Neural crest cell (in vitro differentiated cells): ENCODE data around the gene KSR1. TPM values are rescaled to one million over a fixed set of nuclear protein-coding genes. Genes with fewer than 3 reads are reported as not detected.

ENCODE experiments used
- DNase-seq: peaks from one replicate; pipeline ENCODE4 v3.0.0; 2021; ENCODE audit warnings: low read depth, mixed read lengths, low spot score
- H3K27ac Mint-ChIP-seq: one replicate; pipeline ENCODE4 v1.8.0; 2021; ENCODE audit warnings: mild to moderate bottlenecking, mixed read lengths; ENCODE audit not compliant: unreplicated experiment
- H3K27me3 Mint-ChIP-seq: 2 replicates; pipeline ENCODE4 v1.8.0; 2021; ENCODE audit warnings: low read depth, mild to moderate bottlenecking, mixed read lengths
- H3K36me3 Mint-ChIP-seq: 2 replicates; pipeline ENCODE4 v1.8.0; 2021; ENCODE audit warnings: low read depth, mild to moderate bottlenecking, mixed read lengths
- H3K4me1 Mint-ChIP-seq: 2 replicates; pipeline ENCODE4 v1.8.0; 2021; ENCODE audit warnings: mixed read lengths
- H3K4me3 Mint-ChIP-seq: one replicate; pipeline ENCODE4 v1.8.0; 2021; ENCODE audit warnings: mild to moderate bottlenecking, mixed read lengths
- H3K9me3 Mint-ChIP-seq: 2 replicates; pipeline ENCODE4 v1.8.0; 2021; ENCODE audit warnings: mixed read lengths
- CTCF ChIP-seq: fragments of 200-600 bp; sonication (generic); conservative IDR thresholded peaks from 2 replicates; pipeline ENCODE4 v1.5.0; 2021; ENCODE audit warnings: antibody characterized with exemption, mild to moderate bottlenecking
- total RNA-seq: library from RNA; stranded (reverse); gene quantifications from 2 replicates; pipeline ENCODE4 v1.2.1, GENCODE V29; 2021

KSR1 gene
- total RNA-seq, 1 donor from 2014 or later, result 28.0 TPM

DNA sequence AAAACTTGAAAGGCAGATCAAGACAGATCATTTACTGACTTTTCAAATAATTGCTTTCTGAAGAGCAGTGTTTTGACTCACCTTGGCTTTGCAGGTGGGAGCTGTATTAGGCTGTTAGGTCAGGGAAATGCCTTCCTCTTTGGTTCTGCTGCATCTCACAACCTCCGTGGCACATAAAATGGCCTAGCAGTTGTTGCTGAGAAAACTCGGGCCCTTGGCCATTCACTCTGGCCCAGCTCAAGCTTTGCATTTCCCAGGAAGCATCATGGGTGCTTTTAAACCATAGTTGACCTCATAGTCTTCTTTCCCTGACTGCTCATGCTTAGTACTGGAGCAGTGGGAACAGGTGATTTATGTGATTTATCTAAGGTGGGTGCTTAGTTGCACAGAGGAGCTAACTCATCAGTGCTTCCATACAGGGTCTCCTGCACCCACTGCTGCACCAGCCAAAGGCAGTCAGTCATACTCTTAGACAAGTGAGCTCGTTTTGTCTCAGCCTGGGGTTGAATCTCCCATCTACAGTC, 83.6 kb downstream of the KSR1 start:
- H3K27me3 Mint-ChIP-seq, result no peaks in the 10 kb centered on the region
- no peaks in the 10 kb centered on the region for H3K36me3 Mint-ChIP-seq
- no peak for DNase-seq
- no peak overlapping the region for H3K27ac Mint-ChIP-seq
- H3K4me1 Mint-ChIP-seq, result peaks cover 35% of the 10 kb centered on the region
- H3K4me3 Mint-ChIP-seq, result no peak overlapping the region
- H3K9me3 Mint-ChIP-seq, result no peaks in the 10 kb centered on the region
- no peak for TF ChIP-seq CTCF

DNA sequence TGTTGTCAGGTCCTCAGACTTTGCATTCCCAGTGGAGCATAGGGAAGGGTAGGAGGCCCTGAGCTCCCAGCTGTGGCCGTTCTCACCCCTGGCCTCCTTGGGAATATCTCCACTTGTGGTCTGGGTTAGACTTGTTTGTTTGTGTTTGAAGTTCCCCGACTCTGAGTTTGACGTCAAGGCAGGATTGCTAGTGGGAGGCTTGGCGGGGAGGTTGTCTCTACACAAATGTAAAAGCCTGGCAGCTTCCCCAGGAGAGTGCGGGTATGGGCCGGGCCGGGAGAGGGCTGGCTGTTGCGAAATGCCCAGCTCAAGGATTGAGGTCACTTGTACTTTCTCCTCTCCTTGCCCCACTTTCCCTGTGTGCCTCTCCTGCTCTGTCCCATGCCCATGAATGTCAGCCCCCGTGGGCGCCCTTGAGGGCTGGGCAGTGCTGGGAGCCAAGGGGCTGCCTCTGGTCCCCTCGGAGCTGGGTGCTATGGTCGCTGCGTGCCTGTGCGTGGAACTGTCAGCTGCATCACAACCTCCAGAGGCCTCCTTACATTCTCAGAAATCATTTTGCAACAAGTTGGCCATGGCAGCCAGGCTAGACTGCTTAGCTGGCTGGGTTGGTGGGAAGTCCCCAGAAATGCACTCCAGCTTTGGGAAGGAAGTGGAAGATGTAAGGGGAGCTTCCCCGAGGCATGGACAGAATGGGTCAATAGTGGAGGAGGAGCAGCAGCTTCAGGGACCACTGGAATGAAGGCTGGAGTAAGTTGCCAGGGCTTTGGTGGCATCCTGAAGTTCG, 84.3 kb downstream of the KSR1 start:
- H3K27ac Mint-ChIP-seq, result no peak overlapping the region
- H3K9me3 Mint-ChIP-seq, result no peaks in the 10 kb centered on the region
- H3K4me1 Mint-ChIP-seq, result peaks cover 33% of the 10 kb centered on the region
- no peak overlapping the region for H3K4me3 Mint-ChIP-seq
- H3K36me3 Mint-ChIP-seq, result no peaks in the 10 kb centered on the region
- no peak for TF ChIP-seq CTCF
- no peaks in the 10 kb centered on the region for H3K27me3 Mint-ChIP-seq
- DNase-seq, result no peak

DNA sequence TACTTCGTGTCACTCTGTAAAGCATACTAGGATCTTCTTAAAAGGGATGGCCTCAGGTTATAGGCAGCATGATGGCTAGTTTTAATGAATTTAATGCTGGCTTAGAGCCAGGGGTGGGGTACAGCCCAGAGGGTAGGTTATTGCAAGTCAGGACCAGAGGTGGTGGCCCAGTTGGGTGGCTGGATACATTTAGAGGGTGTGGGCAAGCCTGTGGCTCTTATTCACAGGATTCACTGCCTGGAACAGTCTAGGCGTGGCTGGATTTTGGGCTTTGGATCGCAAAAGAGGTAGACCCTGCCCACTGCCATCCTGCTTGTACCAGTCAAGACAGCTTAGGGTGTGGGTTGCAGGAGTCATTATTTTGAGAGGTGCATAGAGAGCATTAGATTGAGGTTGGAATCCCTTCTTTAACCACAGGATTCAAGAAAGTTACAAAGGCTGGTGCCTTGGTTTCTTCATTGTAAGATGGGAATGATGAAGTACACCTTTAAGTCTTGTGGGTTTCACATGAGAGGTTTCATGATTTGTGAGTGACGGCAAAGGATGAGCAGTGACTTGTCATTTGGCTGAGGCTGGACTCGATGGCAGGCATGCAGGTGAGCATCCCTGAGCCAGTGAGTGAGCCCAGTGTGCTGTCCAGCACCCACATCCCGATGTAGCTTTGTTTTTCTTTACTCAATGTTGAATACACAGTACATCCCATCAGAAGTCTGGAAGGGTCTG, 85.2 kb downstream of the KSR1 start:
- DNase-seq, result no peak
- Mint-ChIP-seq H3K4me1 (peaks cover 34% of the 10 kb centered on the region), H3K27me3 (no peaks in the 10 kb centered on the region), H3K9me3 (no peaks in the 10 kb centered on the region), H3K4me3 (no peak overlapping the region), H3K27ac (no peak overlapping the region), H3K36me3 (no peaks in the 10 kb centered on the region)
- TF ChIP-seq CTCF, result no peak

DNA sequence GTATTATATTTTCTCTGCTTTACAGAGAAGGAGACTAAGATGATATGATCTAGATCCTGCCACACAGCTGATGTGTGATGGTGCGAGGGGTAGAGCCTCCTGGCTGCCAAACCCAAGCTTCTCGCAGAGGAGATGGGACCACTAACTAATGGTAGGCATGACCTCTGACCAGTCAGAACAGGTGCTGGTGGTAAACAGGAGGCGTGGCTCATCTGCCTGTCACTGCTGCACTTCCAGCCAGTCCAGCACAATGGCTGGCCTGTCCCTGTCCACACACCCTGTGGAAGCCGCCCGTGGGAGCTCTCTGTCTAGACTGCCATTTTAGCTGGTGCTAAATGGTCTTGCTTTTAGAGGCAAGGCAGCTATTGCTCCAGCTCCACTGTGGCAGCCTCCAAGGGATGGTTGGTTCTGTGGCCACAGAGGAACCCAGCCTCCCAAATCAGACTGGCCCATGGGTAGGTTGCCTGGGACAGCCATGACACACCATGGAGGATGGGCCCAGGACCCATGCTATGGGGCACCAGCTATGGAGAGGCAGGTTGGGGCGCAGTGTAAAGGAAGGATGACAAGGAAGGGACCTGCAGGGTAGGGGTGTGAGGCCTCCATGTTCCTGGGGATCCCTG, 86.7 kb downstream of the KSR1 start:
- no peaks in the 10 kb centered on the region for H3K36me3 Mint-ChIP-seq
- no peak for DNase-seq

More for the DNA sequence above, 86.7 kb downstream of the KSR1 start:
- Mint-ChIP-seq H3K9me3 (no peaks in the 10 kb centered on the region), H3K4me3 (no peak overlapping the region), H3K27me3 (no peaks in the 10 kb centered on the region), H3K4me1 (peaks cover 34% of the 10 kb centered on the region), H3K27ac (no peak overlapping the region)
- no peak for TF ChIP-seq CTCF
